Stomach (tissue), 9 donors: Measurements from ENCODE around the gene OR8K1. TPM values are rescaled to one million over a fixed set of nuclear protein-coding genes. Genes with fewer than 3 reads are reported as not detected.

Source experiments
- DNase-seq, 2 donors: peaks; one replicate each; pipeline versions ENCODE4 v3.0.0 to v3.0.0-alpha.2; 2013 to 2019
- H3K27ac ChIP-seq, 5 donors: fragments of 200-600 bp in 4 of 5; sonication (generic) in 4 of 5; one replicate each; pipeline ENCODE4 v1.5.1; 2013 to 2019; ENCODE audit warnings: mild to moderate bottlenecking in 1 of 5, moderate library complexity in 1 of 5
- H3K27me3 ChIP-seq, 3 donors: fragments of 200-600 bp; sonication (generic); one replicate each; pipeline ENCODE4 v1.5.1; 2017 to 2019; ENCODE audit warnings: mixed run types in 1 of 3
- H3K36me3 ChIP-seq, 4 donors: fragments of 200-600 bp; sonication (generic); 1 replicate in 3 of 4; 2 replicates in 1 of 4; pipeline ENCODE4 v1.5.1; 2016 to 2019
- H3K4me1 ChIP-seq, 4 donors: fragments of 200-600 bp; sonication (generic); one replicate each; pipeline ENCODE4 v1.5.1; 2016 to 2019
- H3K4me3 ChIP-seq, 4 donors: fragments of 200-600 bp; sonication (generic) in 3 of 4; one replicate each; pipeline ENCODE4 v1.5.1; 2016 to 2019; ENCODE audit warnings: mild to moderate bottlenecking in 1 of 4
- H3K9me3 ChIP-seq, 4 donors: fragments of 200-600 bp; sonication (generic); one replicate each; pipeline ENCODE4 v1.5.1; 2016 to 2019
- EP300 ChIP-seq: sonication (generic); formaldehyde crosslinking; IDR thresholded peaks from one replicate; pipeline ENCODE4 v1.6.1; 2017; ENCODE audit warnings: antibody characterized with exemption
- POLR2A ChIP-seq, 4 donors: fragments of 450-650 bp; IDR thresholded peaks; one replicate each; pipeline ENCODE4 v1.6.1; 2016; ENCODE audit warnings: antibody characterized with exemption in 4 of 4, control low read depth in 2 of 4, mild to moderate bottlenecking in 1 of 4, moderate library complexity in 1 of 4
- POLR2AphosphoS5 ChIP-seq, 3 donors: sonication (generic); formaldehyde crosslinking; IDR thresholded peaks; one replicate each; pipeline ENCODE4 v1.6.1; 2016; ENCODE audit warnings: antibody characterized with exemption in 3 of 3
- WGBS, 5 donors: extraction: QIAGEN DNeasy Blood & Tissue Kit in 3 of 5; methylation state at CpG; one replicate each; pipeline versions ENCODE4 v1.1.5 to v1.1.7; 2013 to 2018; 5-methylcytosine and 5-hydroxymethylcytosine counted together
- intact Hi-C: fragments of 100-400 bp; cut with DNase I; formaldehyde crosslinking; loops from one replicate; pipeline ENCODE4 v1.15.1; 2023; ENCODE audit warnings: low total_unique reads
- polyA plus RNA-seq, 3 donors: library from polyadenylated mRNA; stranded (reverse); fragments of 200-250 nt; gene quantifications; one replicate each; pipeline ENCODE4 v1.2.3, GENCODE V29; 2013
- total RNA-seq, 5 donors: library from RNA; depleted of rRNA; stranded (reverse); fragments of >200 nt; gene quantifications; one replicate each; pipeline versions ENCODE4 v1.1.0 to v1.2.3, GENCODE V29; 2014 to 2016
- TF ChIP-seq, protein P1 (sequence below), 7 experiments: fragments of 450-650 bp in 4 of 7; fragments of 200-600 bp in 3 of 7; sonication (generic) in 3 of 7; IDR thresholded peaks; one replicate each; pipeline ENCODE4 v1.5.1; 2016 to 2019; ENCODE audit warnings: antibody characterized with exemption in 7 of 7, control low read depth in 2 of 7, mild to moderate bottlenecking in 1 of 7
- donor health status: healthy with polysubstance abuse.
- donor health status: Bipolar disorder and iron deficiency.
- donor health status: healthy.

Gene OR8K1
- total and polyA plus RNA-seq, 8 donors = not detected

DNA sequence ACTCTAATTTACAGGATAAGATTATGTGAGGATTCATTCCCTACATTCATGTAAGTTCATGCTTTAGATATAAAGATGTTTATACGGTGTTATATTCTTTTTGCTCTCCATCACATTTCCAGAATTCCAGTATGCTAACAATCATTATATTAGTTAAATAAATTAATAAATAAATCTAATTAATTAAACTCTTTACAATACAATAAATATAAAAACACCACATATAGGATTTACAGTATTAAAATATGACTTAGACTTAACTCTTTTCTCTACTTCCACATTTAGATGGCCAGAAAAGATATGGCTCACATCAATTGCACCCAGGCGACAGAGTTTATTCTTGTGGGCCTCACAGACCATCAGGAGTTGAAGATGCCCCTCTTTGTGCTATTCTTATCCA lies 29.5 kb downstream of the OR8K1 start, which contains the start of gene OR8U1:
OR8U1 (plus strand) TSS at position 301 of the 400 bp plus-strand sequence; CDS start at position 301, 0 bp downstream.
- intact Hi-C loops = no loop called here
- no peaks in the 10 kb centered on the region for H3K36me3 ChIP-seq
- no peak within 1 kb of the TSS for H3K27ac ChIP-seq
- no peaks in the 10 kb centered on the region for H3K27me3 ChIP-seq
- no peak within 1 kb of the TSS for H3K4me3 ChIP-seq
- TF ChIP-seq POLR2AphosphoS5 (IDR thresholded peaks at IDR 0.05) (no peak), EP300 (no peak), POLR2A (IDR thresholded peaks at IDR 0.05) (no peak)
- TF ChIP-seq, protein P1, sequence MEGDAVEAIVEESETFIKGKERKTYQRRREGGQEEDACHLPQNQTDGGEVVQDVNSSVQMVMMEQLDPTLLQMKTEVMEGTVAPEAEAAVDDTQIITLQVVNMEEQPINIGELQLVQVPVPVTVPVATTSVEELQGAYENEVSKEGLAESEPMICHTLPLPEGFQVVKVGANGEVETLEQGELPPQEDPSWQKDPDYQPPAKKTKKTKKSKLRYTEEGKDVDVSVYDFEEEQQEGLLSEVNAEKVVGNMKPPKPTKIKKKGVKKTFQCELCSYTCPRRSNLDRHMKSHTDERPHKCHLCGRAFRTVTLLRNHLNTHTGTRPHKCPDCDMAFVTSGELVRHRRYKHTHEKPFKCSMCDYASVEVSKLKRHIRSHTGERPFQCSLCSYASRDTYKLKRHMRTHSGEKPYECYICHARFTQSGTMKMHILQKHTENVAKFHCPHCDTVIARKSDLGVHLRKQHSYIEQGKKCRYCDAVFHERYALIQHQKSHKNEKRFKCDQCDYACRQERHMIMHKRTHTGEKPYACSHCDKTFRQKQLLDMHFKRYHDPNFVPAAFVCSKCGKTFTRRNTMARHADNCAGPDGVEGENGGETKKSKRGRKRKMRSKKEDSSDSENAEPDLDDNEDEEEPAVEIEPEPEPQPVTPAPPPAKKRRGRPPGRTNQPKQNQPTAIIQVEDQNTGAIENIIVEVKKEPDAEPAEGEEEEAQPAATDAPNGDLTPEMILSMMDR (IDR thresholded peaks at IDR 0.05) = no peak
- WGBS, 5 donors = 69 to 89% (median 84%) methylated on average over 2 of the region's 2 CpGs
- no peak for DNase-seq
- peaks cover 0 to 14% (median 0%) of the 10 kb centered on the region in 4 donors for H3K9me3 ChIP-seq
- no peaks in the 10 kb centered on the region for H3K4me1 ChIP-seq

DNA sequence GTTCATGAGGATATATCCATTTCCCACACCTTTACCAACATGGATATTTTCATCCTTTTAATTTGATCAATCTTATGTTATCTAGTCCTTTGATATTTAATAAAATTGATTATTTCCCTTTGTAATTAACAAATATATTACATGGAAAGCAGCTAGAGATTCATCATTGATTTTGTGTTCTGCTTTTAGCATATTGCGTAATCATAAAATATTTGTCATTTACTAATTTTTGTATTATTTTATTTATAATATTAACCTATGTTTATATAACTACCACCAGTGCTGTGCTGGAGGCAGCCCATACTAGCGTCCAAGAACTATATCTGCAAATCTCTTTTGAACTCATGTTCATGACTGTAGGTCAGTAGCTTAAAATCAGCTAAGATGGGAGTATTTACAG lies 34.3 kb downstream of the OR8K1 start:
- Histone ChIP-seq H3K27ac (no peak overlapping the region), H3K36me3 (no peaks in the 10 kb centered on the region), H3K4me1 (no peaks in the 10 kb centered on the region), H3K4me3 (no peak overlapping the region), H3K27me3 (no peaks in the 10 kb centered on the region), H3K9me3 (peaks cover 0 to 14% (median 0%) of the 10 kb centered on the region in 4 donors)
- no peak for DNase-seq
- intact Hi-C loops = no loop called here
- TF ChIP-seq POLR2A (IDR thresholded peaks at IDR 0.05) = no peak
- TF ChIP-seq POLR2AphosphoS5 (IDR thresholded peaks at IDR 0.05) = no peak
- TF ChIP-seq, protein P1 (IDR thresholded peaks at IDR 0.05) = no peak
- TF ChIP-seq EP300 = no peak
- WGBS, 5 donors = 68 to 83% (median 79%) methylated on average over 2 of the region's 2 CpGs

DNA sequence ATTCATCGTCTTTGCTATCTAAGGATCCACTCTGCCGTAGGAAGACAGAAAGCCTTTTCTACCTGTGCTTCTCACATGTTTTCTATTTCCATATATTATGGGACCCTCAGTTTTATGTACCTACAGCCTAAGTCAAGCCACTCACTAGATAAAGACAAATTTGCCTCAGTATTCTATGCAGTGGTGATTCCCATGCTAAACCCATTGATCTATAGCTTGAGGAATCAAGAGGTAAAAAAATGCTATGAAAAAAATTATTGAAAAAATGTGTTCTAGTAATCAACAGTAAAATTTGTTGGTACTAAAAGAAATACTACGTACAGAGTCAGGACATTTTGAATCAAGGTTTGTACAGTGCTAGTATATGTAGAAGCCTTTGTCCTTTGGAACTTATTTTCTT lies 48.5 kb downstream of the OR8K1 start:
- intact Hi-C loops = no loop called here
- DNase-seq = no peak
- WGBS, 5 donors = 80 to 94% (median 91%) methylated on average over 3 of the region's 3 CpGs
- no peaks in the 10 kb centered on the region for H3K36me3 ChIP-seq
- TF ChIP-seq, protein P1 (IDR thresholded peaks at IDR 0.05) = no peak
- no peak for TF ChIP-seq POLR2A (IDR thresholded peaks at IDR 0.05)
- TF ChIP-seq POLR2AphosphoS5 (IDR thresholded peaks at IDR 0.05) = no peak
- no peak for TF ChIP-seq EP300
- H3K9me3 ChIP-seq = no peaks in the 10 kb centered on the region
- H3K4me1 ChIP-seq = no peaks in the 10 kb centered on the region
- H3K4me3 ChIP-seq = no peak overlapping the region
- H3K27ac ChIP-seq = no peak overlapping the region
- no peaks in the 10 kb centered on the region for H3K27me3 ChIP-seq

- no peak for DNase-seq
- Histone ChIP-seq H3K36me3 (no peaks in the 10 kb centered on the region), H3K9me3 (peaks cover 0 to 4% (median 0%) of the 10 kb centered on the region in 4 donors), H3K27me3 (no peaks in the 10 kb centered on the region), H3K4me1 (no peaks in the 10 kb centered on the region), H3K27ac (no peak overlapping the region), H3K4me3 (no peak overlapping the region)
- WGBS, 5 donors = 49 to 68% (median 65%) methylated on average over 3 of the region's 3 CpGs
- TF ChIP-seq, protein P1 (IDR thresholded peaks at IDR 0.05) = no peak
- no peak for TF ChIP-seq EP300
- no peak for TF ChIP-seq POLR2AphosphoS5 (IDR thresholded peaks at IDR 0.05)
- no peak for TF ChIP-seq POLR2A (IDR thresholded peaks at IDR 0.05)
- intact Hi-C loops = no loop called here
These were observed 50.2 kb downstream of the OR8K1 start for GRCh38 chr11:56396047-56396446.

Other genes starting within 250 kb of the OR8K1 start
- gene OR8H2, start 242.4 kb upstream of the OR8K1 start, total RNA-seq = not detected
- gene OR8H2, start 242.4 kb upstream of the OR8K1 start, polyA plus RNA-seq = not detected
- not detected for gene OR8H3, start 223.7 kb upstream of the OR8K1 start, total RNA-seq
- gene OR8H3, start 223.7 kb upstream of the OR8K1 start, polyA plus RNA-seq = not detected
- not detected for gene OR8J3, start 205.8 kb upstream of the OR8K1 start, total RNA-seq
- gene OR8J3, start 205.8 kb upstream of the OR8K1 start, polyA plus RNA-seq = not detected
- gene OR8K5, start 185.7 kb upstream of the OR8K1 start, total RNA-seq = not detected
- gene OR8K5, start 185.7 kb upstream of the OR8K1 start, polyA plus RNA-seq = not detected
- gene OR5J2, start 169.4 kb upstream of the OR8K1 start, total RNA-seq = not detected
- gene OR5J2, start 169.4 kb upstream of the OR8K1 start, polyA plus RNA-seq = not detected
- not detected for gene OR5T2, start 111.8 kb upstream of the OR8K1 start, total RNA-seq
- not detected for gene OR5T2, start 111.8 kb upstream of the OR8K1 start, polyA plus RNA-seq
- gene OR5T3, start 93.8 kb upstream of the OR8K1 start, total RNA-seq = not detected
- gene OR5T3, start 93.8 kb upstream of the OR8K1 start, polyA plus RNA-seq = not detected
- not detected for gene OR5T1, start 71.9 kb upstream of the OR8K1 start, total RNA-seq
- gene OR5T1, start 71.9 kb upstream of the OR8K1 start, polyA plus RNA-seq = not detected
- gene OR8H1, start 53.8 kb upstream of the OR8K1 start, total RNA-seq = not detected
- not detected for gene OR8H1, start 53.8 kb upstream of the OR8K1 start, polyA plus RNA-seq
- gene OR8K3, start 30.9 kb upstream of the OR8K1 start, total RNA-seq = not detected
- gene OR8K3, start 30.9 kb upstream of the OR8K1 start, polyA plus RNA-seq = not detected
- gene OR8J1, start 8.3 kb downstream of the OR8K1 start, total RNA-seq = not detected
- not detected for gene OR8J1, start 8.3 kb downstream of the OR8K1 start, polyA plus RNA-seq
- gene OR8U1, start 29.6 kb downstream of the OR8K1 start, total RNA-seq = not detected
- not detected for gene OR8U1, start 29.6 kb downstream of the OR8K1 start, polyA plus RNA-seq
- gene OR5AL1, start 66.7 kb downstream of the OR8K1 start, total RNA-seq = not detected
- not detected for gene OR5AL1, start 66.7 kb downstream of the OR8K1 start, polyA plus RNA-seq
- gene OR5M3, start 127.3 kb downstream of the OR8K1 start, total RNA-seq = not detected
- not detected for gene OR5M3, start 127.3 kb downstream of the OR8K1 start, polyA plus RNA-seq
- gene OR5M8, start 145.3 kb downstream of the OR8K1 start, total RNA-seq = not detected
- not detected for gene OR5M8, start 145.3 kb downstream of the OR8K1 start, polyA plus RNA-seq
- not detected for gene OR5M11, start 197.2 kb downstream of the OR8K1 start, total RNA-seq
- gene OR5M11, start 197.2 kb downstream of the OR8K1 start, polyA plus RNA-seq = not detected
- gene OR5M10, start 231.7 kb downstream of the OR8K1 start, total RNA-seq = not detected
- gene OR5M10, start 231.7 kb downstream of the OR8K1 start, polyA plus RNA-seq = not detected